ENCODE results near the gene FOXI1.

The FOXI1 gene

DNA sequence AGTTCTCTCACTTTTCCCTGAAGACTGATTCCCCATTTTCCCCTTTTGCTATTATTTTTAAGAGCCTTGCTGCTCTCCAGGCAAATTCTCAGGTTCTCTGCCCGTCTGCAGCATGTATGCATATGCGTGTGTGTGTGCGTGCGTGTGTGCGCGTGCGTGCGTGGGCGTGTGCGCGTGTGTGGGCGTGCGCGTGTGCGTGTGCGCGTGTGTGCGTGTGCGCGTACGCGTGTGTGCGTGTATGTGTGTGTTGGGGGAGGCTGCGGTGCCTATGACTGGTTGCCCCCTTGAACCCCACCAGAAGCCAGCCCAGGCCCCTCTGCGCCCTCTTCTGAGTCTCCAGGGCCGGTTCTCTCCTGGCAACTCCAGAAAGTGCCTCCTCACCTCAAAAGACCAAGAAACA lies 987 bp upstream of the FOXI1 start:
- no peak for TF ChIP-seq ARNTL (CRISPR knock-in tag; IDR thresholded peaks at IDR 0.05; ENCODE audit: borderline replicate concordance, low read depth)
- no peak for TF ChIP-seq TOX (CRISPR knock-in tag; IDR thresholded peaks at IDR 0.05; ENCODE audit: borderline replicate concordance)
- TF ChIP-seq, protein P1, sequence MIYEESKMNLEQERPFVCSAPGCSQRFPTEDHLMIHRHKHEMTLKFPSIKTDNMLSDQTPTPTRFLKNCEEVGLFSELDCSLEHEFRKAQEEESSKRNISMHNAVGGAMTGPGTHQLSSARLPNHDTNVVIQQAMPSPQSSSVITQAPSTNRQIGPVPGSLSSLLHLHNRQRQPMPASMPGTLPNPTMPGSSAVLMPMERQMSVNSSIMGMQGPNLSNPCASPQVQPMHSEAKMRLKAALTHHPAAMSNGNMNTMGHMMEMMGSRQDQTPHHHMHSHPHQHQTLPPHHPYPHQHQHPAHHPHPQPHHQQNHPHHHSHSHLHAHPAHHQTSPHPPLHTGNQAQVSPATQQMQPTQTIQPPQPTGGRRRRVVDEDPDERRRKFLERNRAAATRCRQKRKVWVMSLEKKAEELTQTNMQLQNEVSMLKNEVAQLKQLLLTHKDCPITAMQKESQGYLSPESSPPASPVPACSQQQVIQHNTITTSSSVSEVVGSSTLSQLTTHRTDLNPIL (CRISPR knock-in tag; IDR thresholded peaks at IDR 0.05; ENCODE audit: low read depth): no peak
- TF ChIP-seq ZNF565 (CRISPR knock-in tag; conservative IDR thresholded peaks at IDR 0.05; ENCODE audit: low read depth): no peak
- TF ChIP-seq, protein P2, sequence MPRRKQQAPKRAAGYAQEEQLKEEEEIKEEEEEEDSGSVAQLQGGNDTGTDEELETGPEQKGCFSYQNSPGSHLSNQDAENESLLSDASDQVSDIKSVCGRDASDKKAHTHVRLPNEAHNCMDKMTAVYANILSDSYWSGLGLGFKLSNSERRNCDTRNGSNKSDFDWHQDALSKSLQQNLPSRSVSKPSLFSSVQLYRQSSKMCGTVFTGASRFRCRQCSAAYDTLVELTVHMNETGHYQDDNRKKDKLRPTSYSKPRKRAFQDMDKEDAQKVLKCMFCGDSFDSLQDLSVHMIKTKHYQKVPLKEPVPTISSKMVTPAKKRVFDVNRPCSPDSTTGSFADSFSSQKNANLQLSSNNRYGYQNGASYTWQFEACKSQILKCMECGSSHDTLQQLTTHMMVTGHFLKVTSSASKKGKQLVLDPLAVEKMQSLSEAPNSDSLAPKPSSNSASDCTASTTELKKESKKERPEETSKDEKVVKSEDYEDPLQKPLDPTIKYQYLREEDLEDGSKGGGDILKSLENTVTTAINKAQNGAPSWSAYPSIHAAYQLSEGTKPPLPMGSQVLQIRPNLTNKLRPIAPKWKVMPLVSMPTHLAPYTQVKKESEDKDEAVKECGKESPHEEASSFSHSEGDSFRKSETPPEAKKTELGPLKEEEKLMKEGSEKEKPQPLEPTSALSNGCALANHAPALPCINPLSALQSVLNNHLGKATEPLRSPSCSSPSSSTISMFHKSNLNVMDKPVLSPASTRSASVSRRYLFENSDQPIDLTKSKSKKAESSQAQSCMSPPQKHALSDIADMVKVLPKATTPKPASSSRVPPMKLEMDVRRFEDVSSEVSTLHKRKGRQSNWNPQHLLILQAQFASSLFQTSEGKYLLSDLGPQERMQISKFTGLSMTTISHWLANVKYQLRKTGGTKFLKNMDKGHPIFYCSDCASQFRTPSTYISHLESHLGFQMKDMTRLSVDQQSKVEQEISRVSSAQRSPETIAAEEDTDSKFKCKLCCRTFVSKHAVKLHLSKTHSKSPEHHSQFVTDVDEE (CRISPR knock-in tag; IDR thresholded peaks at IDR 0.05): no peak
- TF ChIP-seq CSDC2 (CRISPR knock-in tag; IDR thresholded peaks at IDR 0.05): no peak
- TF ChIP-seq ZFP30 (CRISPR knock-in tag; IDR thresholded peaks at IDR 0.05): no peak
- TF ChIP-seq ZFP3 (CRISPR knock-in tag; IDR thresholded peaks at IDR 0.05): no peak
- no peak for TF ChIP-seq GLIS3 (CRISPR knock-in tag; IDR thresholded peaks at IDR 0.05)
- TF ChIP-seq OSR1 (CRISPR knock-in tag; IDR thresholded peaks at IDR 0.05): no peak
- TF ChIP-seq ZC3H10 (CRISPR knock-in tag; IDR thresholded peaks at IDR 0.05): no peak
- no peak for ATAC-seq

- no peak for ATAC-seq
- TF ChIP-seq ZNF70 (CRISPR knock-in tag; IDR thresholded peaks at IDR 0.05): no peak
- TF ChIP-seq, protein P1 (CRISPR knock-in tag; IDR thresholded peaks at IDR 0.05; ENCODE audit: low read depth): no peak
Measured at GRCh38 chr5:170107674-170108073, 2.0 kb downstream of the FOXI1 start.

DNA sequence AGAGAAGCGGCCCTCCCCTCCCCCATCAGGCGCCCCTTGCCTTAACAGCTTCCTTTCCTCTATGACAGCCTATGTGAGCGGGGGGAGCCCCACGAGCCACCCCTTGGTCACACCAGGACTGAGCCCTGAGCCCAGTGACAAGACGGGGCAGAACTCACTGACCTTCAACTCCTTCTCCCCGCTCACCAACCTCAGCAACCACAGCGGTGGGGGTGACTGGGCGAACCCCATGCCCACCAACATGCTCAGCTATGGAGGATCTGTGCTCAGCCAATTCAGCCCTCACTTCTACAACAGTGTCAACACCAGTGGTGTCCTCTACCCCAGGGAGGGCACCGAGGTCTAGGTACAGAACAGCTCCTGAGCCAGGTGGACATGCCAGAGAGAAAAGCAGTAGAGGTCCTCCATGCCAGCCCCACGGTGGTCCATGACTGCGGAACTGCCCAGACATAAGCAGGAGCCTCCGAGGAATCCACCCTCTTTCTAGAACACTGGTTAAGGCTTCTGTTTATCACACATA lies 2.6 kb downstream of the FOXI1 start:
- TF ChIP-seq TCF4 (CRISPR knock-in tag; IDR thresholded peaks at IDR 0.05; ENCODE audit: borderline replicate concordance): no peak
- TF ChIP-seq TOX (CRISPR knock-in tag; IDR thresholded peaks at IDR 0.05; ENCODE audit: borderline replicate concordance): no peak
- TF ChIP-seq ZFP3 (CRISPR knock-in tag; IDR thresholded peaks at IDR 0.05): no peak

DNA sequence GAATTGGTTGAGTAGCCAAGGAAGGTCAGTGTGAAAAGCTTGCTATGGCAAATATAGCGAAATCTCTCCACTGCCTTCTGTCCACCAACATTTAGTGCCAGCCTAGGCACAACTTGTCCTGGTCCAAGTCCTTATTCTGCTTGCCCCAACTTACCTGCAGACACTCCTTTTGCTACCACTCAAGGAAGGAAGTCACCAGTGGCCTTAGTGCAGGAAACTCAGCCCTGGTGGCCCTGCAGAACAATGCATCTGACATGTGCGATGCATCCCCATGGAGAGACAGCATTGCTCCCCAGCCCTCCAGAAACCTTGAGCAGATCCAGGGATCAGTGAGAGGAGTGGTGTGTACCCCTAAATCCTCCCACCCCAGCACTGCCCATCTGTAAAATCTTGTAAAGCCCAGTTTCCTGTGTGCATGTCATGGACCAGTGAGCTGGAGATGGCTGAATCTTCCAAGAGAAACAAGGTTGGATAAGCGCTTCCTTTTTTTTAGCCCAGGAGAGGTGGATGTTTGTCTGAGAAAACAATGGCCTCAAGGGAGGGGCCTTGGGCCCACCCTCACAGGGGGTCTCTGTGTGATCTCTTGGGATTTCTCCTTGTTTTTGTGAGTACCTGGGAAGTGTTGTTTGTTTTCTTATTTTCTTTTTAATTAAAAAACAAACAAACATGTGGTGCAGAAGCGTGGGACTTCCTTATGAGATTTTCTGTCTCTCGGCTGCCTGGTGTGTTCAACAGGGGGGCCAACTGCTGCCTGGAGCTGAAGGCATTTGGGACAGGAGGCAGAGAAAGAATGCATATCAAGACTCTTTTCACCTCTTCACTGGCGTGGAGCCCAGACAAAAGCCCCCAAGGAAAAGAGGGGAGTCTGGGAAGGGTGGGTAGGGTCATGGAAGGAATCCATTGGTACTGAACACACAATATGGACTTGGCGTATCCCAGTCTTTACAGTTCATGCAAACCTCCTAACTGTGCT lies 3.6 kb downstream of the FOXI1 start:
- TF ChIP-seq, protein P3, sequence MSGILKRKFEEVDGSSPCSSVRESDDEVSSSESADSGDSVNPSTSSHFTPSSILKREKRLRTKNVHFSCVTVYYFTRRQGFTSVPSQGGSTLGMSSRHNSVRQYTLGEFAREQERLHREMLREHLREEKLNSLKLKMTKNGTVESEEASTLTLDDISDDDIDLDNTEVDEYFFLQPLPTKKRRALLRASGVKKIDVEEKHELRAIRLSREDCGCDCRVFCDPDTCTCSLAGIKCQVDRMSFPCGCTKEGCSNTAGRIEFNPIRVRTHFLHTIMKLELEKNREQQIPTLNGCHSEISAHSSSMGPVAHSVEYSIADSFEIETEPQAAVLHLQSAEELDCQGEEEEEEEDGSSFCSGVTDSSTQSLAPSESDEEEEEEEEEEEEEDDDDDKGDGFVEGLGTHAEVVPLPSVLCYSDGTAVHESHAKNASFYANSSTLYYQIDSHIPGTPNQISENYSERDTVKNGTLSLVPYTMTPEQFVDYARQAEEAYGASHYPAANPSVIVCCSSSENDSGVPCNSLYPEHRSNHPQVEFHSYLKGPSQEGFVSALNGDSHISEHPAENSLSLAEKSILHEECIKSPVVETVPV (CRISPR knock-in tag; IDR thresholded peaks at IDR 0.05): no peak
- TF ChIP-seq ZNF70 (CRISPR knock-in tag; IDR thresholded peaks at IDR 0.05) (no peak), ARNTL (CRISPR knock-in tag; IDR thresholded peaks at IDR 0.05; ENCODE audit: borderline replicate concordance, low read depth) (no peak), TCF4 (CRISPR knock-in tag; IDR thresholded peaks at IDR 0.05; ENCODE audit: borderline replicate concordance) (no peak), ISL1 (CRISPR knock-in tag; IDR thresholded peaks at IDR 0.05) (no peak), SNAI2 (CRISPR knock-in tag; IDR thresholded peaks at IDR 0.05) (no peak)
- TF ChIP-seq, protein P1 (CRISPR knock-in tag; IDR thresholded peaks at IDR 0.05; ENCODE audit: low read depth): no peak
- no peak for ATAC-seq

More for the DNA sequence above, 2.6 kb downstream of the FOXI1 start:
- ATAC-seq: no peak
